Mesothelial cell of epicardium (in vitro differentiated cells): ENCODE data around the gene TTC7B. TPM values are rescaled to one million over a fixed set of nuclear protein-coding genes. Genes with fewer than 3 reads are reported as not detected.

Experiments
- DNase-seq, 2 experiments: peaks; one replicate each; pipeline ENCODE4 v3.0.0; 2021; ENCODE audit warnings: low spot score in 2 of 2; ENCODE audit not compliant: unreplicated experiment in 2 of 2
- H3K27ac Mint-ChIP-seq: 2 replicates; pipeline ENCODE4 v1.8.0; 2021; ENCODE audit warnings: mixed read lengths
- H3K27me3 Mint-ChIP-seq: 2 replicates; pipeline ENCODE4 v1.8.0; 2021; ENCODE audit warnings: low read depth, mixed read lengths
- H3K36me3 Mint-ChIP-seq: 2 replicates; pipeline ENCODE4 v1.8.0; 2021; ENCODE audit warnings: mixed read lengths
- H3K4me1 Mint-ChIP-seq: 2 replicates; pipeline ENCODE4 v1.8.0; 2021; ENCODE audit warnings: mixed read lengths
- H3K4me3 Mint-ChIP-seq: 2 replicates; pipeline ENCODE4 v1.8.0; 2021; ENCODE audit warnings: mild to moderate bottlenecking, moderate library complexity, mixed read lengths
- H3K9me3 Mint-ChIP-seq: 2 replicates; pipeline ENCODE4 v1.8.0; 2021; ENCODE audit warnings: mixed read lengths
- total RNA-seq: library from RNA; stranded (reverse); gene quantifications from 3 replicates; pipeline ENCODE4 v1.2.1, GENCODE V29; 2021
- TF ChIP-seq, protein P1 (sequence below): fragments of 200-600 bp; sonication (generic); IDR thresholded peaks from one replicate; pipeline ENCODE4 v1.5.0; 2021; ENCODE audit warnings: antibody characterized with exemption; ENCODE audit not compliant: unreplicated experiment

TTC7B gene
- total RNA-seq, 1 donor from 2014 or later = 56.5 TPM

DNA sequence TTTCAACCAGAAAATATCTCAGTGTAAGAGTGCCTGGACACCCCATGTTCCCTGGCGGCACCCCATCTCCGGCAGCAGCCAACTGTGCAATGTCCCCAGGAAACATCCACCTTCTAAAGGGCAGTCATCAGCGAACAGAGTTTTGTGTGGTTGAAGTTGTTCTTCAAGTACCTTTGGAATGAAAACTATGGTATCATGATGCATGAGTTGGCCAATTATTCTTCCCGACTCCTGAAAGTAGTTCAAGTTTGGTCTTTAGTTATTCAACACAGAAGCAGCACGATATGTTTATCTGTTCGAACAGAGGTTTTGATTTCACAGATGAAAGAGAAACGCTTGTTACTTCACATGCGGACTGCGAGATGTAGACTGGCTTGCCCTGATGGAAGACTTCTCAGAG is 21.1 kb upstream of the TTC7B start:
- H3K27ac Mint-ChIP-seq = no peak overlapping the region
- H3K4me3 Mint-ChIP-seq = no peak overlapping the region
- peaks cover 3% of the 10 kb centered on the region for H3K4me1 Mint-ChIP-seq
- TF ChIP-seq, protein P1, sequence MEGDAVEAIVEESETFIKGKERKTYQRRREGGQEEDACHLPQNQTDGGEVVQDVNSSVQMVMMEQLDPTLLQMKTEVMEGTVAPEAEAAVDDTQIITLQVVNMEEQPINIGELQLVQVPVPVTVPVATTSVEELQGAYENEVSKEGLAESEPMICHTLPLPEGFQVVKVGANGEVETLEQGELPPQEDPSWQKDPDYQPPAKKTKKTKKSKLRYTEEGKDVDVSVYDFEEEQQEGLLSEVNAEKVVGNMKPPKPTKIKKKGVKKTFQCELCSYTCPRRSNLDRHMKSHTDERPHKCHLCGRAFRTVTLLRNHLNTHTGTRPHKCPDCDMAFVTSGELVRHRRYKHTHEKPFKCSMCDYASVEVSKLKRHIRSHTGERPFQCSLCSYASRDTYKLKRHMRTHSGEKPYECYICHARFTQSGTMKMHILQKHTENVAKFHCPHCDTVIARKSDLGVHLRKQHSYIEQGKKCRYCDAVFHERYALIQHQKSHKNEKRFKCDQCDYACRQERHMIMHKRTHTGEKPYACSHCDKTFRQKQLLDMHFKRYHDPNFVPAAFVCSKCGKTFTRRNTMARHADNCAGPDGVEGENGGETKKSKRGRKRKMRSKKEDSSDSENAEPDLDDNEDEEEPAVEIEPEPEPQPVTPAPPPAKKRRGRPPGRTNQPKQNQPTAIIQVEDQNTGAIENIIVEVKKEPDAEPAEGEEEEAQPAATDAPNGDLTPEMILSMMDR = no peak
- peaks cover 3% of the 10 kb centered on the region for H3K9me3 Mint-ChIP-seq
- H3K36me3 Mint-ChIP-seq = no peaks in the 10 kb centered on the region
- DNase-seq = no peak
- no peaks in the 10 kb centered on the region for H3K27me3 Mint-ChIP-seq

DNA sequence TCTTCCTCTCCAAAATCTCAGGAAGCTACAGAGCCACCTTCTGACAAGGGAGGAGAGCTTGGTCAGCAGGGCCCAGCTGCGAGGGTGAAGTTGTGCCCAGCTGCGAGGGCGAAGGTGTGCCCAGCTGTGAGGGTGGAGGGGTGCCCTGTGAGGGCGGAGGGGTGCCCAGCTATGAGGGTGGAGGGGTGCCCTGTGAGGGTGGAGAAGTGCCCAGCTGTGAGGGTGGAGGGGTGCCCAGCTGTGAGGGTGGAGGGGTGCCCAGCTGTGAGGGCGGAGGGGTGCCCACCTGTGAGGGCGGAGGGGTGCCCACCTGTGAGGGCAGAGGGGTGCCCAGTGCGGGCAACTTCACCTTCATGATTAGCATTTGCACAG is 20.4 kb upstream of the TTC7B start:
- H3K4me1 Mint-ChIP-seq = peaks cover 3% of the 10 kb centered on the region
- DNase-seq = no peak

GRCh38 chr14:90831821-90832220 is 15.6 kb upstream of the TTC7B start:
- Mint-ChIP-seq H3K27ac (no peak overlapping the region), H3K27me3 (peaks cover 3% of the 10 kb centered on the region), H3K4me1 (peaks cover 5% of the 10 kb centered on the region), H3K9me3 (no peaks in the 10 kb centered on the region), H3K4me3 (no peak overlapping the region), H3K36me3 (no peaks in the 10 kb centered on the region)
- DNase-seq = no peak
- TF ChIP-seq, protein P1 = no peak

More for the DNA sequence above, 20.4 kb upstream of the TTC7B start:
- TF ChIP-seq, protein P1 = no peak
- H3K9me3 Mint-ChIP-seq = peaks cover 3% of the 10 kb centered on the region
- no peaks in the 10 kb centered on the region for H3K36me3 Mint-ChIP-seq
- peaks cover 2% of the 10 kb centered on the region for H3K27me3 Mint-ChIP-seq
- no peak overlapping the region for H3K27ac Mint-ChIP-seq
- H3K4me3 Mint-ChIP-seq = no peak overlapping the region

GRCh38 chr14:90830931-90831701 is 14.9 kb upstream of the TTC7B start:
- TF ChIP-seq, protein P1 = no peak
- H3K4me3 Mint-ChIP-seq = no peak overlapping the region
- H3K9me3 Mint-ChIP-seq = no peaks in the 10 kb centered on the region
- H3K36me3 Mint-ChIP-seq = no peaks in the 10 kb centered on the region
- peaks cover 5% of the 10 kb centered on the region for H3K4me1 Mint-ChIP-seq
- H3K27me3 Mint-ChIP-seq = peaks cover 3% of the 10 kb centered on the region
- H3K27ac Mint-ChIP-seq = no peak overlapping the region
- no peak for DNase-seq

DNA sequence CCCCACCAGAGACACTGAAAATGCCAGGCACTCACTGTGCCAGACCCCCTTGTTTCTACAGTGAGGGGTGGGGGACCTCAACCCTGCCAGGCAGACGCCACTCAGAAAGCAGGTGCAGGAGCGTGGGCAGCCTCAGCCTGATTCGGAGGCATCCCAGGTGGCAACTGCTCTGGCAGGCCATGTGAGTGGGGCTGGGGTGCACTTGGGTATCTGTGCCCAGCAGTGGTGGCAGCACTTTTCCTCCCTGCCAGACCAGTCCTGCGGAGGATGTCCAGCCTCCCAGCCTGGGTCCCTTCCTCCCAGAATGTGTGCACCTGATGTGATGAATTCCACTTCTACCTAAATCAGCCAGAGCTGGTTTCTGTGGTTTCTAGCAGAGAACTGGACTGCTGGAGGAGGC is 13.4 kb upstream of the TTC7B start:
- no peaks in the 10 kb centered on the region for H3K36me3 Mint-ChIP-seq
- H3K4me3 Mint-ChIP-seq = no peak overlapping the region
- H3K9me3 Mint-ChIP-seq = peaks cover 6% of the 10 kb centered on the region
- DNase-seq = no peak
- H3K27ac Mint-ChIP-seq = no peak overlapping the region
- peaks cover 3% of the 10 kb centered on the region for H3K27me3 Mint-ChIP-seq
- H3K4me1 Mint-ChIP-seq = peaks cover 5% of the 10 kb centered on the region
- TF ChIP-seq, protein P1 = no peak
